Inflammatory macrophage (primary cell): ENCODE results near the gene GANC.
"Not testable (repeated sequence)": the region's sequence is repeated elsewhere in the genome, so short reads cannot be mapped to it uniquely, and the experiment has no call there.

Experiments used
- DNase-seq, 2 donors: peaks; one replicate each; pipeline ENCODE4 v3.0.0-alpha.2; 2020 to 2022
- total RNA-seq, 18 experiments: gene quantifications; one replicate each; lab custom pipeline; 2026; ENCODE audit warnings: mixed read lengths in 6 of 18, inconsistent platforms in 2 of 18; lab: John Stamatoyannopoulos, UW

Gene GANC
- 17.5 to 54.6 (median 28.6) reads per million in 18 experiments for total RNA-seq

- peak; percentile 99 for DNase-seq
Measured at GRCh38 chr15:42272939-42273899, at the start of gene GANC, which contains the start of gene TMEM87A. TSS of gene GANC (plus strand) at chr15:42273201. CDS start at chr15:42274482, 1,281 bp downstream. TSS of gene TMEM87A (minus strand) at chr15:42273433. CDS start at chr15:42273398, 35 bp downstream.

GRCh38 chr15:42226648-42227047 is 46.4 kb upstream of the GANC start:
- no peak for DNase-seq

- no peak for DNase-seq
Measured at GRCh38 chr15:42228036-42228435, 45.0 kb upstream of the GANC start.

GRCh38 chr15:42228981-42229380 is 44.0 kb upstream of the GANC start:
- not testable (repeated sequence) for DNase-seq

- DNase-seq, result no peak
Measured at GRCh38 chr15:42231088-42231487, 41.9 kb upstream of the GANC start.

GRCh38 chr15:42232606-42233005 is 40.4 kb upstream of the GANC start:
- no peak for DNase-seq

GRCh38 chr15:42233107-42233506 is 39.9 kb upstream of the GANC start:
- DNase-seq, result peak; percentile 20 to 27

GRCh38 chr15:42239528-42240182 is 33.3 kb upstream of the GANC start:
- DNase-seq, result no peak

GRCh38 chr15:42240823-42241222 is 32.2 kb upstream of the GANC start:
- no peak for DNase-seq

- DNase-seq, result no peak
Measured at GRCh38 chr15:42253300-42253699, 19.7 kb upstream of the GANC start.

- no peak for DNase-seq
Measured at GRCh38 chr15:42264795-42265194, 8.2 kb upstream of the GANC start.

- no peak for DNase-seq
Measured at GRCh38 chr15:42267286-42267685, 5.7 kb upstream of the GANC start.

- no peak for DNase-seq
Measured at GRCh38 chr15:42270551-42270950, 2.5 kb upstream of the GANC start.

- DNase-seq, result no peak
Measured at GRCh38 chr15:42270996-42271395, 2.0 kb upstream of the GANC start.

GRCh38 chr15:42273900-42274701 is 1.1 kb downstream of the GANC start:
- peak; percentile 80 to 81 for DNase-seq

- DNase-seq, result no peak
Measured at GRCh38 chr15:42274702-42274989, 1.6 kb downstream of the GANC start.

- DNase-seq, result peak; percentile 16 to 40
Measured at GRCh38 chr15:42275780-42276391, 2.9 kb downstream of the GANC start.

GRCh38 chr15:42276762-42277161 is 3.8 kb downstream of the GANC start:
- DNase-seq, result no peak

- DNase-seq, result peak; percentile 77 to 80
Measured at GRCh38 chr15:42279234-42279723, 6.3 kb downstream of the GANC start.

- DNase-seq, result no peak
Measured at GRCh38 chr15:42282344-42282743, 9.3 kb downstream of the GANC start.

GRCh38 chr15:42282926-42283325 is 9.9 kb downstream of the GANC start:
- no peak for DNase-seq

GRCh38 chr15:42283671-42284070 is 10.7 kb downstream of the GANC start:
- no peak for DNase-seq
